ENCODE results near the gene UTP14C.
"Not testable (repeated sequence)": the region's sequence is repeated elsewhere in the genome, so short reads cannot be mapped to it uniquely, and the experiment has no call there.

The UTP14C gene

DNA sequence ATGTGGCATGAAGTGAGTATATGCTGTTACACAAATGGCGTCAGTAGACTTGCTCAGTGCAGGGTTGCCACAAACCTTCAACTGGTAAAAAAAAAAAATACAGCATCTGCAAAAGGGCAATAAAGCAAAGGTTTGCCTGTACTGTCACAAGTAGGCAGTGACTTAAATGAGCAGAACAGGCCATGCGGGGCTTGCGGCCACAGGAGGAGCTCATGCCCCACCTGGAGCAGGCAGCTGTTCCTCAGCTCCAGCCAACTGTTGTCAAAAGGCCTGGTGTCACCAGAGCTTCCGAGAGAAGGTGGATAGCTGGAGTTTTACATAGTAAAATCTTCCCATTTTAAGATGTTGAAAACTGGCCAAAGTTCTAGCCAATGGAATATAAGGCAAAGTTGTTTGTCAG is 20.9 kb upstream of the UTP14C start:
- no peak for DNase-seq

- no peak for DNase-seq
These were observed 19.9 kb upstream of the UTP14C start for GRCh38 chr13:52004511-52005170.

DNA sequence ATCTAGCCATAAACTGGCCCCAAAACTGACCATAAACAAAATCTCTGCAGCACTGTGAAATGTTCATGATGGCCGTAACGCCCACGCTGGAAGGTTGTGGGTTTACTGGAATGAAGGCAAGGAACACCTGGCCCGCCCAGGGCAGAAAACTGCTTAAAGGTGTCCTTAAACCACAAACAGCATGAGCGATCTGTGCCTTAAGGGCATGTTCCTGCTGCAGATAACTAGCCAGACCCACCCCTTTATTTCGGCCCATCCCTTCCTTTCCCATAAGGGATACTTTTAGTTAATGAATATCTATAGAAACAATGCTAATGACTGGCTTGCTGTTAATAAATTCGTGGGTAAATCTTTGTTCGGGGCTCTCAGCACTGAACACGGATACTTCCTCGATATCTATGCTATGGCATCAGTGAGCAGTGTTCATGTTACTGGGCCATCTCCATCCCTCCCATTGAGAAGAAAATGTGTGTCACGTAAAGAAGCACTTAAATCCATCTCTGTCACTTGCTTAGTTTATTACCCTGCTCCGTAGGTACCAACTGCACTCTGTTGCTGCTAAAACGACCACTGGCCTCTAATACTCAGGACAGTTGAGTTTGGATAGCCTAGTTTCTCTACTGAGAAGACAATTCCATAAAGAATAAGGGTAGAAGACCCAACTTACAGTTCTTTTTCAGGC is 18.5 kb upstream of the UTP14C start:
- DNase-seq = no peak

GRCh38 chr13:52006523-52007245 is 17.8 kb upstream of the UTP14C start:
- no peak for DNase-seq

GRCh38 chr13:52009946-52010345 is 14.5 kb upstream of the UTP14C start:
- DNase-seq = no peak

- DNase-seq = no peak
These were observed 13.4 kb upstream of the UTP14C start, which contains the start of gene ATP7B for GRCh38 chr13:52010890-52011631. TSS of gene ATP7B (minus strand) at chr13:52011450. CDS start at chr13:52011337, 113 bp downstream.

DNA sequence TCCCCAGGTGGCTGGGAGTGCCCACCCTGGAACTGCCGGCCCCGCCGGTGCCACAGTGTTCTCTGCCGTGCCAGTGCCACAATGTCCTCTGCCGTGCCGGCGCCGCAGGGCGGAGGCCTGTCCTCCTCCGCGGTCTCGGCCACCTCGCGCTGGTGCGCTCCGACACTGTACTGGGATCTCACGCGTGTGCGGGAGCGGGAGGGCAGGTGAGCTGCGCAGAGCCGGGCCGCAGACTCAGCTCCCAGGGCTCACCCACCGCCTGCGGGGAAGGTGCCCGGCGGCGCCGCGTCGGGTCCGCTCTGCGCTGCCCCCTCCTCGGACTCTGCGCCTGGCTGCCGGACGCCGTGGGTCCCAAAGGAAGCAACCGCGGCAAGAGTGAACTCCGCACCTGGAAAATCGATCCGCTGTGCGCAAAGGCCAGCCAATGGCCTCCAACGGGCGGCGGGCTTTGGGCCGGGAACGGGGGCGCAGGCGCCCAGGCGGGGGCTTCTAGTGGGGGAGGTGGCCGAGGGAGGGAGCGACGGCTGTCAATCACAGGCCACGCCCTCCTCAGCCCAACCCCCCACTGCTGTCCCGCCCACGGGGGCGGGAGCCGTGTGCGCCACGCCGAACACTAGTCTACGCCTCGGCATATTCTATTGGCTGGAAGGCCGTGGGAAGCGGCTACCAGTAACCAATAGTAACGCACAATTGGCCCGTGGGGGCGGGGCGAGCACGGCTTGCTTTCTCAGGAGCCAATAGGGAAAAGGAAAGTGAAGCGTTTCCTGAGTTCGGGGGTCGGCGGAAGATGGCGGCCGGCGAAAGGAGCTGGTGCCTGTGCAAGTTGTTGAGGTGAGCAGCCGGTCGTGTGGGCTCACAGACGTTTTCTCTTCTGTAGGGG is 12.6 kb upstream of the UTP14C start, which contains the start of gene ALG11:
TSS of gene ALG11 (plus strand) at position 767 of the 880 bp plus-strand sequence. CDS start at position 788, 21 bp downstream.
- DNase-seq = peak; percentile 97

DNA sequence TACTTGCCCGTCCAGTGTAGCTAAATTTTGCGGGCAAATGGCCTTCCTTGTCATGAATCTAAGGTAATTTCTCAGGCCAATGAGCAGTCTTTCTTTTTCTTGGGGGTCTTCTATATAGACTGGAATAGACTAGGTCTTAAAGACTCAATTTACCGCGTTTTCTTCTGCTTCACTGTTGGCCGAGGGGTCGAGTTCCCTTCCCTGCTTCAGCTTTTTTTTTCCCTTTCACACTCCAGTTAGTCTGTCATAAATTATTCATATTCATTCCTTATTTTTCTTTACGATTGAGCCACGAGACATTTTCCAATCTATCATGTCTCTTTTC is 12.0 kb upstream of the UTP14C start:
- DNase-seq = no peak

DNA sequence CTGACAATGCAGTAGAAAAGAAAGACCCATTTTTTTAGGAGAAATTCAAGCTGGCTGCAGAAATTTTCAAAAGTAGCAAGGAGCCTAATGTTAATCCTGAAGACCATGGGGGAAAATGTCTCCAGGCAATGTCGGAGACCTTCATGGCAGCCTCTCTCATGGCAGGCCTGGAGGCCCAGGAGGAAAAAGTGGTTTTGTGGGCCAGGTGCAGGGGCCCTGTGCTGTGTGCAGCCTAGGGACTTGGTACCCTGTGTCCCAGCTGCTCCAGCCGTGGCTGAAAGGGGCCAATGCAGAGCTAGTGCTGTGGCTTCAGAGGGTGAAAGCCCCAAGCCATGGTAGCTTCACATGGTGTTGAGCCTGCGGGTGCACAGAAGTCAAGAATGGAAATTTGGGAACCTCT is 8.2 kb upstream of the UTP14C start:
- no peak for DNase-seq

- no peak for DNase-seq
These were observed 4.3 kb upstream of the UTP14C start for GRCh38 chr13:52020191-52020590.

DNA sequence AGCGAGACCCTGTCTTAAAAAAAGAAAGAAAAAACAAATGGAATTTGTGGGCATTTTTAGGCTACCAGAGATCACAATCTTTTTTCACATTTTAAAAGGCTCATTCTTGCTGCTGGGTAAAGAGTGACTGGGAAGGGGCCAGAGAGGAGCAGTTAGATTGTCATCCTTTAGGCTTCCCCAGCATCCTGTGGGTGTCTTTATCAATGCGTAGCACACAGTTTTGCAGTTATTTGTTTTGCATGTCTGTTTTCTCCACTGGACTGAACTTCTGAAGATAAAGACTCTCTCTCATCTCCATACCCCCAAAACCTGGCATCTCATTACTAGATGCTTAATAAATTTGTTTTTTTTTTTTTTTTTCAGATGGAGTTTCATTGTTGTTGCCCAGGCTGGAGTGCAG is 2.1 kb upstream of the UTP14C start:
- DNase-seq = no peak

DNA sequence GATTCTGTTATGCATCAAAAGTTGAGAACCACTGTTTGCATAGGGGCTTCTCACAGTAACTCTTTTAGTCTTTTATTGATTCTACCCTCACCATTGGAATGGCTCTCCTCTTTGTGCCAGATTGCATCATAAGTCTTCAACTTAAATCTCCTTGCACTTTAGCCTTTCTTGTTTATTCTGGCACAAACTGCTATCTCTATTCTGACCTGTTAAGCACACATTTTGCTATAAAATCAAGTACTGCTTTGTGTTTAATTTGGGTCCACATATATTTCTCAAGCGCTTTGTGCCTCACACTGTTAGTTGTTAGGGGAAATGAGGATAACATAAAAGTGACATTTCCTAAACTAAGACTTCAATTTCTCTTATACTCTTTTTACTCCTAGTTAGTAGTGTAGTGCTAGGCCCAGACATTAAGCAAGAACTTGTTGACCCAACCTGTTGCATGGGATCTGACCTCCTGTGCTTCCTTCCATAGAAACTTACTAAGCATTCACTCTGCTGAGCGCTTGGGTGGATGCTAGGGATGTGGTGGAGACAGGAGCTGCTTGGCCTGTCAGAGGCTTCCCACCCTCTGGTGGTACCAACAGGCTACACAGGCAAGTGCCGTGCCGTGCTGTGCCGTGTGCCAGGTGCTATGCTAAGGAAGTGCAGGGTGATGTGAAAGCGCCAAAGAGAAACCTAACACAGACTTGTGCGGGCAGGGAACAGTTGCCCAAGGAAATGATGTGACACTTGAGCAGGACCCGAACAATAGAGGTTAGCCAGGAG is 1.2 kb downstream of the UTP14C start:
- DNase-seq = no peak

- no peak for DNase-seq
These were observed 1.7 kb downstream of the UTP14C start for GRCh38 chr13:52026246-52026626.

DNA sequence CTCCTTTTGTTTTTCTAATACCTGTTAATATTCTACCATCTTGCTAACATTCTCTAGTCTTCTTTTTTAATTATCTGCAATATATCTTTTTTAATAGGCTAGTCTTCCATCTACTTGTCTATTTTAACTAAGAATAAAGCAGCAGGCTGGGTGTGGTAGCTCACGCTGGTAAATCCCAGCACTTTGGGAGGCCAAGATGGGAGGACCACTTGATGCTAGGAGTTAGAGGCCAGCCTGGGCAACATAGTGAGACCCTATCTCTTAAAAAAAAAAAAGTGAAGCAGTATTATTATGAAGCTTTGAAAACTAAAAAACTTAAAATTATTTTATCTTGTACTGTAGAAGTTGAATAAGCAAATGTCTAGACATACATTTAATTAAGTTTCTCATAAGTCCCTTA is 3.3 kb downstream of the UTP14C start:
- DNase-seq = no peak

- no peak for DNase-seq
These were observed 5.1 kb downstream of the UTP14C start for GRCh38 chr13:52029569-52029968.

GRCh38 chr13:52030401-52030800 is 5.9 kb downstream of the UTP14C start:
- not testable (repeated sequence) for DNase-seq

DNA sequence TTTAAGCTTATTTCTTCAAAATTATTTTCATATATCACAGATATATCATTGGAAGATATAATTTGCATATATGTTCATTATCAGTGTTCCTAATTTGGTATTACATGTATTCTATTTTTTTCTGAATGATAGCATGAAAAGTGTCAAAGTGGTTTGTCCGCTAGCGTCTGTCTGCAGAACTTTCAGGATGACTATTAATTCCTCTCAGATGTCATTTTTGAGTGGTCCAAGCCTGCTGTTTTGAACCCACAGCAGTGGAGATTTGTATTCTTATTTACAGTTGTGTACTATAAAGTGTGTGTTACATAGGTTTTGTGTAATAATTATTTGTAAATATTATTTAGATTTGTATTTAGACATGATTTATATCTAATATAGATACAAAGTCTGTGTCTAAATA is 8.5 kb downstream of the UTP14C start:
- no peak for DNase-seq

DNA sequence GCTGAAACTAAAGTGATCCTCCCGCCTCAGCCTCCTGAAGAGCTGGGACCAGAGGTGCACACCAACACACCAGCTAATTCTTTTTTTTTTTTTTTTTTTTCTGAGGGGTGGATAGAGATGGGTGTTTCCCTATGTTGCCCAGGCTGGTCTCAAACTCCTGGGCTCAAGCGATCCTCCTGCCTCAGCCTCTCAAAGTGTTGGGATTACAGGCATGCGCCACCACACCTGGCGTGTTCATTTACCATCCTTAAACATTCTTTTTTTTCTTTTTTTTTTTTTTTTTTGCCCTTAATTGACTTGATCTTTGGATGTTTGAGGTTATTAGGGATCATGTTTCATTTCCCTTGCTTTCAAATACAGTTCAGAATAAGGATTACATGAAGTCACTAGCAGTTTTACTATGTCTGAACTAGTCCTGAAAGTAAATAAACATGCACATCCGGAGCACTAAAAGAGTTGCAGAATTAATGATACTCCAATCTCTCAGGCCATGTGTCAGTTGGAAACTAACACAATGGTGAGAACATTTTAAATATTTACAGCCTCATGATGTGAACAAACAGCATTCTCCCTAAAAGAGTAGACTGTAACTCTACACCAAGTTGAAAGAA is 10.2 kb downstream of the UTP14C start:
- DNase-seq = no peak

GRCh38 chr13:52036037-52036436 is 11.5 kb downstream of the UTP14C start:
- no peak for DNase-seq

GRCh38 chr13:52043675-52044074 is 19.2 kb downstream of the UTP14C start:
- no peak for DNase-seq

DNA sequence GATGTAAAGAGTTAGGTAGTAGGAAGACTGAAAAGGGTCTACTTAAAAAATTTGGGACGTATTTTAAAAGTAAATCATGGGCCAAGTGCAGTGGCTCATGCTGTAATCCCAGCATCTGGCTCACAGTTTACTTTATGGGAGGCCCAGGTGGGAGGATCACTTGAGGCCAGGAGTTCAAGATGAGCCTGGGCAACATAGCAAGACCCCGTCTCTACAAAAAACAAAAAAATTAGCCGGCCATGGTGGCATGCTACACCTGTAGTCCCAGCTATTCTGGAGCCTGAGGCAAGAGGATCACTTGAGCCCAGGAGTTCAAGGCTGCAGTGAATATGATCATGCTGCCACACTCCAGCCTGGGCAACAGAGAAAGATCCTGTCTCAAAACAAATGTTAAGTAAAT is 23.0 kb downstream of the UTP14C start:
- no peak for DNase-seq
